Measurements from ENCODE around the gene DIDO1. TPM values are rescaled to one million over a fixed set of nuclear protein-coding genes. Genes with fewer than 3 reads are reported as not detected.

DIDO1 gene
- total and polyA plus RNA-seq, 2 of the 13 experiments (the other 11 are each of a cell fraction or from before 2014, with no cell fraction given), result 75.0 to 75.1 TPM

GRCh38 chr20:62893700-62894099 lies 32.6 kb downstream of the DIDO1 start (continued):
- TF ChIP-seq ZNF275 (CRISPR knock-in tag; IDR thresholded peaks at IDR 0.05; ENCODE audit: borderline replicate concordance) (no peak), ZNF891 (CRISPR knock-in tag; IDR thresholded peaks at IDR 0.05) (no peak), KAT2B (IDR thresholded peaks at IDR 0.05; ENCODE audit: borderline replicate concordance, low read depth, low read length) (no peak), PAX8 (CRISPR knock-in tag; IDR thresholded peaks at IDR 0.05; ENCODE audit: borderline replicate concordance) (no peak), POLR2G (IDR thresholded peaks at IDR 0.05; ENCODE audit: low read depth, low read length) (no peak), FOXO1 (CRISPR knock-in tag; IDR thresholded peaks at IDR 0.05) (no peak), JUND (CRISPR knock-in tag; IDR thresholded peaks at IDR 0.05) (no peak), MED8 (CRISPR knock-in tag; IDR thresholded peaks at IDR 0.05; ENCODE audit: insufficient replicate concordance) (no peak), ZNF740 (CRISPR knock-in tag; IDR thresholded peaks at IDR 0.05) (no peak), ATF4 (CRISPR knock-in tag; IDR thresholded peaks at IDR 0.05) (no peak), SNRNP70 (IDR thresholded peaks at IDR 0.05; ENCODE audit: low read depth, low read length) (no peak), ZNF33A (CRISPR knock-in tag; IDR thresholded peaks at IDR 0.05; ENCODE audit: borderline replicate concordance) (no peak), ZNF558 (CRISPR knock-in tag; IDR thresholded peaks at IDR 0.05; ENCODE audit: borderline replicate concordance) (no peak), ZNF296 (CRISPR knock-in tag; conservative IDR thresholded peaks at IDR 0.05) (no peak), KAT8 (CRISPR knock-in tag; IDR thresholded peaks at IDR 0.05) (no peak), BCL6 (CRISPR knock-in tag; IDR thresholded peaks at IDR 0.05) (no peak), ZNF569 (CRISPR knock-in tag; IDR thresholded peaks at IDR 0.05; ENCODE audit: borderline replicate concordance) (no peak), SRSF9 (IDR thresholded peaks at IDR 0.05; ENCODE audit: borderline replicate concordance, insufficient read depth, low read depth, low read length, poor library complexity, severe bottlenecking) (no peak), HNRNPL (IDR thresholded peaks at IDR 0.05; ENCODE audit: low read depth, low read length) (no peak), SRSF4 (IDR thresholded peaks at IDR 0.05; ENCODE audit: low read depth, low read length, poor library complexity, severe bottlenecking) (no peak), ZGPAT (CRISPR knock-in tag; IDR thresholded peaks at IDR 0.05) (no peak), ZNF225 (CRISPR knock-in tag; IDR thresholded peaks at IDR 0.05) (peak; percentile 59; the same call in 1 of the 2 replicates), RFXAP (CRISPR knock-in tag; IDR thresholded peaks at IDR 0.05; ENCODE audit: borderline replicate concordance) (no peak), MAZ (IDR thresholded peaks at IDR 0.05; ENCODE audit: borderline replicate concordance, low read depth, low read length) (no peak), MAZ (CRISPR knock-in tag; IDR thresholded peaks at IDR 0.05; ENCODE audit: low read depth) (0 out of 2 replicates have a peak, but pooled peaks have one; percentile 23), ZBTB38 (CRISPR knock-in tag; IDR thresholded peaks at IDR 0.05) (peak; percentile 47; the same call in 1 of the 2 replicates), ZSCAN29 (CRISPR knock-in tag; conservative IDR thresholded peaks at IDR 0.05) (no peak)

Data from HepG2 (cell line).